HG02852 (cell line): ENCODE measurements around the gene CCNT1.
"Not testable (repeated sequence)": the region's sequence is repeated elsewhere in the genome, so short reads cannot be mapped to it uniquely, and the experiment has no call there.

ENCODE experiments used
- ATAC-seq: cut with Tn5 transposase; IDR thresholded peaks from one replicate; pipeline ENCODE4 v1.9.1; 2021; ENCODE audit warnings: mild to moderate bottlenecking, moderate library complexity; ENCODE audit not compliant: unreplicated experiment

CCNT1 gene

GRCh38 chr12:48691826-48692487 lies 24.6 kb downstream of the CCNT1 start:
- no peak for ATAC-seq

GRCh38 chr12:48690990-48691389 lies 25.5 kb downstream of the CCNT1 start:
- no peak for ATAC-seq

GRCh38 chr12:48690436-48690835 lies 26.1 kb downstream of the CCNT1 start:
- no peak for ATAC-seq

- ATAC-seq = no peak
Measured at GRCh38 chr12:48688836-48689235, 27.7 kb downstream of the CCNT1 start.

- no peak for ATAC-seq
Measured at GRCh38 chr12:48687592-48687991, 28.9 kb downstream of the CCNT1 start.

GRCh38 chr12:48686615-48687334 lies 29.7 kb downstream of the CCNT1 start:
- no peak for ATAC-seq

GRCh38 chr12:48686037-48686595 lies 30.4 kb downstream of the CCNT1 start:
- ATAC-seq = no peak

- no peak for ATAC-seq
Measured at GRCh38 chr12:48683534-48683933, 33.0 kb downstream of the CCNT1 start.

- no peak for ATAC-seq
Measured at GRCh38 chr12:48682927-48683326, 33.6 kb downstream of the CCNT1 start.

GRCh38 chr12:48682533-48682905 lies 34.0 kb downstream of the CCNT1 start:
- peak; percentile 5 for ATAC-seq

GRCh38 chr12:48681710-48682532 lies 34.6 kb downstream of the CCNT1 start, which contains the start of gene KANSL2:
TSS of gene KANSL2 (minus strand) at chr12:48682238. CDS start at chr12:48681632, 606 bp downstream.
- peak; percentile 98 for ATAC-seq

GRCh38 chr12:48681399-48681709 lies 35.2 kb downstream of the CCNT1 start:
- ATAC-seq = no peak

- ATAC-seq = no peak
Measured at GRCh38 chr12:48680861-48681260, 35.6 kb downstream of the CCNT1 start.

- ATAC-seq = no peak
Measured at GRCh38 chr12:48678551-48679185, 37.8 kb downstream of the CCNT1 start.

- ATAC-seq = no peak
Measured at GRCh38 chr12:48671231-48671856, 45.2 kb downstream of the CCNT1 start.

- ATAC-seq = no peak
Measured at GRCh38 chr12:48668996-48669395, 47.5 kb downstream of the CCNT1 start.

GRCh38 chr12:48659863-48660262 lies 56.6 kb downstream of the CCNT1 start:
- ATAC-seq = no peak

- no peak for ATAC-seq
Measured at GRCh38 chr12:48651681-48652080, 64.8 kb downstream of the CCNT1 start.

GRCh38 chr12:48645354-48645753 lies 71.2 kb downstream of the CCNT1 start:
- not testable (repeated sequence) for ATAC-seq

GRCh38 chr12:48643011-48643410 lies 73.5 kb downstream of the CCNT1 start:
- no peak for ATAC-seq
